DMS53 (cell line): ENCODE results near the gene PACC1.
A peak's percentile ranks its signal among the peaks of the same experiment; 100 is the strongest.

Experiments
- DNase-seq: peaks from one replicate; lab custom pipeline; 2025; lab: John Stamatoyannopoulos, UW

Gene PACC1

DNA sequence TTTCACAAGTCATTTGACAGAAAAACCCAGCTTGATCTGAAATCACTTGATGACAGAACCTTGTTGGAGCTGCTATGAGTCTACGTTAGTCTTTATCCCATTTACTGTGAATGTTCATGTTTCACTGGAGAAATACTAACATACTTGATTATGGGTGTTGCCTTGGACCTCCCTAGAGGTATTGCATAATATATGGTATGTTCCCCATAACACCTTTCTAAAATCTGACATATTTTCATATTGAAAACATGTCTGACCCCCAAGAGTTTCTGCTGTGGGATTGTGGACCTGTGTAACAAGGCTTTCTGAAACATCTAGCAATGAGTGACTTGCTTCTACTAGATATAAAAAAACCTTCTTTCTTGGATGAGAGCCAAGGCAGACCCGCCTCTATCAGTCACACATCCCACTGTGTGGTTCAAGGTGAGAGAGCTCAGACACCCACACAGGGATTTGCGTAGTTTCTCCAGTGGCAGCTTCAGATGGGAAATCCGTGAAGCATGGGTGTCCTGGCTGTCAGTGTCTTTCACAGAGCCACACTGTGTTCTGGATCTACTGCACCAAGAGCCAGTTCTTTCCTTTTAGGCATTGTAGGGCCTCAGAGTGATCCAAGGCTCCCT is 22.6 kb upstream of the PACC1 start:
- DNase-seq = peak; percentile 12

DNA sequence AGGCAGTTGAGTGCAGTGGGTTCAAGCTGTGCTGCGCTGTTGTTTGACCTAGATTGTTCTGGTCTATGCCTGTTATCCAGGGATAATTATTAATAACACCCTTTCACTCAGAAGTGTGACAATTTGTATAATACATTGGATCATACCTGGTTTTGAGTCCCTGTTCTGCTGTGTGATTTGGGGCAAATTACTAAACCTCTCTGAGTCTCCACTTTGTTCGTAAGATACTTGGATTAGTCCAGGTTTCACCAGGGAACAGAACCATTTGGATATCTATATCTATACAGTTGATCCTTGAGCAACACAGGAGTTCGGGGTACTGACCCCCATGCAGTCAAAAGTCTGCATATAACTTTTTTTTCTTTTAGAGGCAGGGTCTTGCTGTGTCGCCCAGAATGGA is 20.3 kb upstream of the PACC1 start:
- DNase-seq = no peak

DNA sequence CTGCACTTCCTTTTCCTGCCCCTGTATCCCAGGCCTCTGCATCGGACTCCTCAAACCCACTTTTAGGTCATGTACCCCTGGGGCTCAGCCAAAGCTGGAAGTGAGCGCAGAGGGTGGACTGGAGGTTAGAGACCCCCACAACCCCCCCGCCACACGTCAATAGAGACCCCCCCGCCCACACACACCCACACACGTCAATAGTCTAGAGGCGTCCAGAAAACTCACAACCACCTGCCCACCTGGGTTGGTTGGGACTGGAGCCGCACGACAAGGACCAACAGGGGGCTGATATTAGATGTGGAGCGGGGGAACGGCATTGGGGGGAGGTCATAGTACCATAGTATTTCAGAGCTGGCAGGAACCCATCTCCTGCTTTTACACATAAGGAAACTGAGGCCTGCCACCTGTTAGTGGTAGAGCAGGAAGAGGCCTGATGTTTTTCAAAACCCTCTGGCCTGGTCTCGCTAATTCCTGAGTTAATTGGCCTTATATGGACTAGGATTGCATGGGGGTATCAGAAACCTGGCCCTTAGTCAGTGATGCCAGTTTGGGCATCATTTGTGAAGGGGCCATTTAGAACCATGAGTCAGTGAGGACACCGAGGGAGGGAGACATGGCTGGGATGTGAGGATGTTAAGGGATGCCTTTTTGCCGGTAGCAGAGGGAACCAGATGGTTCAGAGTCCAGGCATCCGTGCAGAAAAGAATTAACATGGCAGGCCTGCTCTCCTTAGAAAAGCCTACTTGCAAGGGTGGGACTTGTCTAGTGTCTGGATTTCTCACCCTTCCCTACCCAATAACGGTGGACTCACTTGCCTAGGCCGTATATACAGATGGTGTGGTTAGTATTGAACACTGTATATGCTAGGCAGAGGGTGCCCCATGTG is 19.1 kb upstream of the PACC1 start:
- peak; percentile 32 for DNase-seq

DNA sequence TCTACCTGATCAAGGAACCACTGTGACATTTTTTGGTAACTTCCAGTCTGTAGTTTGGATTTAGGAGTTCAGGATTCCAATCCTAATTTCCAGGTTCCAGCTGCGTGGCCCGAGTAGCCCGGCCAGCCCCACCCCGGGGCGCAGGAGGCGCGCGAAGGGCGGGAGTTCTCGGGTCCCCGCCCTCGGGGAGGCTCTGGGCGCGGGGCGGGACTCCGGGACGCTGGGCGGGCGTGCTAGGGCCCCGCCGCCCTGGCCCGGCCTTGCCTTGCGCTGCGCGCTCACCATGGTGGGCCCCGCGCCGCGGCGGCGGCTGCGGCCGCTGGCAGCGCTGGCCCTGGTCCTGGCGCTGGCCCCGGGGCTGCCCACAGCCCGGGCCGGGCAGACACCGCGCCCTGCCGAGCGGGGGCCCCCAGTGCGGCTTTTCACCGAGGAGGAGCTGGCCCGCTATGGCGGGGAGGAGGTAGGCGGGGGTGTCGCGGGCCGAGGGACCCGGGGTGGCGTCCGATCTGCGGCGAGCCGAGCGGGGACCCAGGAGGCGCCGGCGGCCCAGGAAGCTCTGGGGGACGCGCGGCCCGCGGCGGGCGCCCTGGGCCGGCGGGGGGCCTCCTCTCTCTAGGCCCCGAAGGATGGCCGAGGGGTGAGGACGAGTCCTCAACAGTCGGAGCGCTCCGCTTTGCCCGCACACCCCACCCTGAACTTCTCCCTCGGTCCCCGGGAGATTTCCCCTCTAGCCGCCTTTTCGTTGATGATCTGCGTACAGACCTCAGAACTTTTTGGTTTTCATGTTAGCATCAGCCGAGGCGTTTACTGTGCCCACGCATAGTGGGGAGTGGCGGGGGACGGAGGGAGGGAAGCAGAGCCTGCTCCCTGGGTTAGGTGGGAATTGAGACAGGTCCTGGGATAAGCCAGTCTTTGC is 18.2 kb upstream of the PACC1 start, which contains the start of gene NENF:
Gene NENF, plus strand, starts transcription at position 260 of the 916 bp plus-strand sequence. Its CDS starts 24 bp downstream, at position 284.
- DNase-seq = peak; percentile 96

DNA sequence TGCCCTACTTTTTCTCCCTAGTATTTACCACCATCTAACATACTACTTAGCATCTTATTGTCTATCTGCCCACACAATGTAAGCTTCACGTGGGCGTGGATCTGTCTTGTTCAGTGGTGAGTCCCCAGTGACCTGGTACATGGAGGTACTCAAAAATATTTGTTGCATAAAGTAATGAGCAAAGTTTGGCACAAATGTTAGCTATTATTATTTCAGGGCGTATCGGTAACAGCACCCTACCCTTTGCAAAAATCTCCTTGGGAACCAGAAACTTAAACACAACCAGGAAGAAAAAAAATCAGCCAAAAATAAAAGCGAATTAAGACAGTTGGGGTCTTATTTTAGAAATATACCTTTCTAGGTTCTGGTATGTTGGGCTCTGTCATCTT is 17.6 kb upstream of the PACC1 start:
- peak; percentile 42 for DNase-seq

GRCh38 chr1:212431644-212432043 is 17.0 kb upstream of the PACC1 start:
- no peak for DNase-seq

GRCh38 chr1:212430955-212431394 is 16.3 kb upstream of the PACC1 start:
- DNase-seq = peak; percentile 38

GRCh38 chr1:212430416-212430815 is 15.7 kb upstream of the PACC1 start:
- DNase-seq = peak; percentile 27

DNA sequence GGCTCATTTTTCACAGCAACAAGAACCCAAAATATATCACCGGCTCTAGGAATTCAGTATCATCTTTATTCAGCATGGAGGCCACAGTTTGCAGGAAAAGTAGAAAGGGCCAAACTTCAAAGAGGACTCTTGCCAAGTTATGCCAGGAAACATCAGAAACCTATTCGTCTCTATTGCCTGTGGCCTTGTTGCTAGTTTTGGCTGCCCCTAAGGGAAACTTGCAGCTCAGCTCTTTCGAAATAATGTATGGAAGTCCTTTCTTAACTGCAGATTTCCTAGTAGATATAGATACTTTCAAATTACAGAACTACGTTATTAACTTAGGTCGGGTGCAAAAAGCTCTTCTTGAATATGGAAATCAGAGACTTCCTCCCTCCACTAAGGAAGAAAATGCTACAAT is 13.8 kb upstream of the PACC1 start:
- no peak for DNase-seq

DNA sequence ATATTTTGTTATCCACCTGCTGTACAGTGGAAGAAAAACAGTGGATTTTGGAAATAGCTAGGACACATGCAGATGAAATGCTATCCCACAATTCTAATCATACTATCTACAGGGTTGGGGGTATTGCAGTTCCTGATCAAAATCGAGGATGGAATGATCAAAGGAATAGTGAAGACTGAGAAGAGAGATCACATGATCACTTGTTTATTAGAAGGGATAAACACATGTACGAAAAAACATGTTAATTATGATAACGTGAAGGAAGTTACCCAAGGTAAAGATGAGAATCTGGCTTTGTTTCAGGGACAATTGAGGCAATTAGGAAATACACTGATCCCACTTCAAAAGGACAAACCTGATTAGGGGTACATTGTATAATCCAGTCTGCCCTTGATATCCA is 9.2 kb upstream of the PACC1 start:
- DNase-seq = no peak

DNA sequence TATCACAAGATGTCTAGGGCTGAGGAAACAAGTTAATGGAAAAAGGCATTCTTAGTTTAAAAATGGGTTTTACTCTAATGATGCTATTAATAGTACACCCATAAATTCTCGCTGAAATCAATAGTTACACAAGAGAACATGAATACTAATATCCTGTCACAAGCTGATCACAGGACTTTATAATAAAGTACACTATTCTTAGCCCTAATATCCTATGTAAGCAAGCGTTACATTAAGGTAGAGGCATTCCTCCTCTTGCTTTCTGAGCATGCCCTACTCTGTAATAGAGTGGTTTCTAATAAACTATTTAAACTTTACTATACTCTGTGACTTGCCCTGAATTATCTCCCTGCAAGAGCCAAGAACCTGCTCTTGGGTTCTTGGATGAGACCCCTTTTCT is 6.5 kb upstream of the PACC1 start:
- DNase-seq = no peak

DNA sequence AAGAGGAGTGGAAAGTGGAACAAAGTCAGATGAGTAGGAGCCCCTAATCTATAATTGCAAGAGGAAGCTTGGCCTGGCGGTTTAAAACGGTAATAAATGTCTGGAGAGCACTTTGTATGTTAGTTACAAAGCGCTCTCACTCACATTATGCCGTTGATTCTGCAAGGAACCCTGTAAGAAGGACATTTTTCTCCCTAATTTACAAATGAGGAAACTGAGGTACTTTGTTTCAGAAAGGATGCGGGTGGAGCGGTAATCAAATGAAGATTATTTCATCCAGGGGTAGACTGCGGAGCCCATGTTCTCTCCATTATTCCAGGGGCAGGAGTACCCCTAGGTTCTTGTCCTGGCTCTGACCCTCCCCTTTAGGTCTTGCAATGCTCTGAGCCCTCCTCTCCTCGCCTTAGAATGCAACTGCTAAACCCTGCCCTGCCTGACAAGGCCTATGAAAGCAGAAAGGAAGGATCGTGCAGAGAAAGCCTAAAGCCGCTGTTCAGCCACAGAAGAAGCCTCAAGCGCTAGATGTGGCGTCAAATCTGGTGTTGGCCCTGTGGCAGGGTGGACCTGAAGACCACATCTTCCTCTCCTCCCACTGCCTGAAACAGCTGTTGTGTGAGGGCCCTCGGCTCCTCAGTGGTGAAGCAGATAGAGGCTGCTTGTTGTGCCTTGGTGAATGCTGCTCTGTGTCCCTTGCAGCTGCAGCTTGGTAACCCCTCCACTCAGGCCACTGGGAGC is 588 bp upstream of the PACC1 start:
- no peak for DNase-seq

- DNase-seq = no peak
These were observed 771 bp downstream of the PACC1 start for GRCh38 chr1:212413902-212414327.

DNA sequence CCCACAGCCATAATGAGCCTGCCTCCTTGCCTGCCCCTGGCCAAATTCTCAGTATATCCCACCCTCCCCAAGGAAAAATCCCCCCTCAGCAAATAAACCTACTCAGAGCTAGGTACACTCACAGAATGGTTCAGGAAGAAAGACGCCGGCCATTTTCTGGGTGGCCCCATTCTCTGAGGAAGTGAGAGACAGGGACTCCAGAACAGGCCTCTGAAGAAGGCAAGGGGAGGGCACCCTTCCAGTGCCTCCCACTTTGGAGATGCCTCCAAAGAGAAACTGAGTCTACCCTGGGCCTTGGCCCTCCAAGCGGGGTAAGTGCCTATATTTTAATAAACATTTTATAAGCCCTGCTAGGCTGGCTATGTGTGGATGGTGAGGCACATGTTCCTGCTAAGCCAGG is 2.3 kb downstream of the PACC1 start:
- DNase-seq = no peak

DNA sequence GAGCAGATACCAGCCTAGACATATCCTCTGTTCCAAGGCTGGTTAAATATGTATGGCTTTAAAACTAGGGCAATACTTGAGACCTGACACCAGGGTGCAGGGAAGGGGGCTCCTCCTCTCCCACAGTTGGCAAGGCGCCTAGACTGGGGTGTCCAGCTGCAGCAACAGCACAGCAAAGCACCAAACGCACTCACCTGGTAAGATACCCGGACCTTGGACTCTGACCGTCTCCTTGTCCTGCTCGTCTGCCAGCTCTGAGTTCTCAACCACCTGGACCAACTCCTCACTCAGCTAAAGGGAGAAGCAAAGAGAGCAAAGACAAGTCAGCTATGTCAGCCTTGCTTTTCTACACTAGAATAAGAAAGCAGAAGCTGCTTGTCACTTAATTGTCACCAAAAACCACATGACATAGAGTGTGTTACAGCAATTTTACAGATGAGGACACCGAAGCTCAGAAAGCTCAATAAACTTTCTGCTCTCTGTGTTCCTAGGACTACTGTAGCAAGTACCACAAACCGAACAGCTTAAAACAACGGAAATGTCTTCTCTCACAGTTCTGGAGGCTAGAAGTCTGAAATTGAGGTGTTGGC is 4.4 kb downstream of the PACC1 start:
- no peak for DNase-seq

DNA sequence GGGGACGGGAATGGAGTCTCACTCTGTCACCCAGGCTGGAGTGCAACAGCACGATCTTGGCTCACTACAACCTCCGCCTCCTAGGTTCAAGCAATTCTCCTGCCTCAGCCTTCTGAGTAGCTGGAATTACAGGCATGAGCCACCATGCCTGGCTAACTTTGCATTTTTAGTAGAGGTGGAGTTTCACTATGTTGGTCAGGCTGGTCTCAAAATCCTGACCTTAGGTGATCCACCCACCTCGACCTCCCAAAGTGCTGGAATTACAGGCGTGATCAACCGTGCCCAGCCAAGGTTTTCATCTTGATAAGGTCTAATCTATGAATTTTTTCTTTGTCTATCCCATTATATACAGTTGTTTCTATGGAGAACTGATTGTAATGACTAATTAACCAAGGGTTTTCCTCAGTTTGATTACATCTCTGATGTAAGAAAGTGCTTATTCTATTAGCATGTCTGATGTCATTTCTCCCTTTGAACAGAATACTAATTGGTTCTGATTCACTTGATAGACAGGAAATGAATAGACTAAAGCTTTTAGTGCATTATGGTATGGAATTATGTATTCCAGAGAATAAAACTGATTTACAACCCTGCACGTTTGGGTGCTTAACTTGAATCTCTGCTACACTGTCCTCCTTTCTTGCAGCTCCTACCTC is 11.9 kb downstream of the PACC1 start:
- no peak for DNase-seq

- no peak for DNase-seq
These were observed 12.7 kb downstream of the PACC1 start for GRCh38 chr1:212401838-212402582.

GRCh38 chr1:212401042-212401441 is 13.6 kb downstream of the PACC1 start:
- no peak for DNase-seq

DNA sequence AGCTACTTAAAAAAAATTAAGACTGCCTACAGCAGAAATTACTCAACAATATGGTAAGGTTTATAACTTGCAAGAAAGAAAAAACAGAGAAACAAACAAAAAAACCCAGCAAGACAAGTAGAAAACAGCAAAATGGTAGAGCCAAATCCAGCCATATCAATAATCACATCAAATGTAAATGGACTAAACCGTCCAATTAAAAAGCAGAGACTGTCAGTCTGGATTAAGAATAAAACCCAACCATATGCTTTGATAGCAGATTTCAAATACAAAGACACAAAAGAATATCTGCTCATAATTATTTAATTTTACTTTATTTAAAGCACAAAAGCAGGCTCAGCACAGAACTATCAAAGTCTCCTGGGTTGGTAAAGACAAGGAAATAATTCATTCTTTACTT is 17.5 kb downstream of the PACC1 start:
- no peak for DNase-seq

DNA sequence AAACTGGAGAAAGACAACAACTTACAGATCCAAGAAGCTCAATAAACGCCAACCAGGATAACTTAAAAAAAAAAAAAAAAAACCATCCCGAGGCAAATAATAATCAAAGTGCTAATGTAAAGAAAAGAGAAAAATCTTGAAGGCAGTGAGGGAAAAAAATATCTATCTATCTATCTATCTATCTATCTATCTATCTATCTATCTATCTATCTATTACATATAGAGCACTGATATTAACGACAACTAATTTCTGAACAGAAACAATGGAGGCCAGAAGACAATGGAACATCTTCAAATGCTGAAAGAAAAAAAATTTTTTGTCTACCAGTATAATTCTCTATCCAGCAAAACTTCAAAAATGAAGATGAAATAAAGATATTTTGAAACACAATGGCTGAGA is 18.0 kb downstream of the PACC1 start:
- peak; percentile 13 for DNase-seq
